ENCODE data around the gene FEZ2.

Gene FEZ2

DNA sequence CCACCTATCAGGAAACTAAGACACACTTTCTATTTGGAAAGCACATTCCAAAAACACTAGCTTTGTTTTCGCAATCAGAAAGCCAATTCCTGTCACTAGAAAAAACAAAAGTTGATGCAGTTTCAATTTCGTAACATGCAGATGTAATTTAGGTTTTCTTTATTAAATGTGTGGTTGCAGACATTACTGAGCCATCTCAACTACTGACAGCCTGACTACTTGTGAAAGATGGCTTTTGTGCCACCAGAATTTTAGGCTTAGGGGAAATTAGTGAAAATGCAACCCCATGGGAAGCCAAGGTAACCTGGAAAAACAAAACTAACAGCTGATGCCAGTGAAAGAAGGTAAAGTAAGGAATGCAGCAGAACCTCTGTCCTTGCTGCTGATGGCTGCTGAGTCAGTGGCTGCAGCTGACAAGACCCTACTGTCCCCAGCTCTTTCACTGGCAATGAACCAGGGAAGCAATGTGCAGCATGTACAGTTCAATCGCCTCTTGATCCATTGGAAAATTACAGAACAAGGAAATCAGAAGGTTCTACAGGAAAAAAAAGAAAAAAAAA lies 34.9 kb downstream of the FEZ2 start:
- DNase-seq (ENCODE audit: low read depth in 2 of 2, low spot score in 1 of 2), result no peak

- no peak for DNase-seq (ENCODE audit: low read depth in 2 of 2, low spot score in 1 of 2)
Measured at GRCh38 chr2:36562240-36562639, 35.7 kb downstream of the FEZ2 start.

- no peak for DNase-seq (ENCODE audit: low read depth in 2 of 2, low spot score in 1 of 2)
Measured at GRCh38 chr2:36561237-36561944, 36.6 kb downstream of the FEZ2 start.

GRCh38 chr2:36560726-36561125 lies 37.2 kb downstream of the FEZ2 start:
- no peak for DNase-seq (ENCODE audit: low read depth in 2 of 2, low spot score in 1 of 2)

- DNase-seq (ENCODE audit: low read depth in 2 of 2, low spot score in 1 of 2), result no peak
Measured at GRCh38 chr2:36559221-36559942, 38.6 kb downstream of the FEZ2 start.

DNA sequence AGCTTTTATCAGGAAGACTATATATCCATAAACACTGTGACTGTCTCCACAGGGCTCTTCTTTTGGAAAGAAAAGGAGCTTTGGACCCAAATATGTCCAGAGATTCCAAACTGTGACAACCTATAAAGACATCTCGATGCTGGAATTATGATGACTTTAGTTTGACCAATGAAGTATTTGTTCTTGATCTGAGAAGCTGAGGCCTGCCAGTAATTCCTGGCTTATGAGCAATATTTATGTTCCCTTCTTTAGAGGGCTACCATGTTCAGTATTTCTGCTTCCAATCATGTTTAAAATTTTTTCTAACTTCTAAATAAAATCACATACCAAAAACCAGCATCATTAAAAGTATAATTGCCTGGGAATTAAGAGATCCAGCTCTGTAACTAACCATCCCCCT lies 41.1 kb downstream of the FEZ2 start:
- DNase-seq (ENCODE audit: low read depth in 2 of 2, low spot score in 1 of 2), result no peak

DNA sequence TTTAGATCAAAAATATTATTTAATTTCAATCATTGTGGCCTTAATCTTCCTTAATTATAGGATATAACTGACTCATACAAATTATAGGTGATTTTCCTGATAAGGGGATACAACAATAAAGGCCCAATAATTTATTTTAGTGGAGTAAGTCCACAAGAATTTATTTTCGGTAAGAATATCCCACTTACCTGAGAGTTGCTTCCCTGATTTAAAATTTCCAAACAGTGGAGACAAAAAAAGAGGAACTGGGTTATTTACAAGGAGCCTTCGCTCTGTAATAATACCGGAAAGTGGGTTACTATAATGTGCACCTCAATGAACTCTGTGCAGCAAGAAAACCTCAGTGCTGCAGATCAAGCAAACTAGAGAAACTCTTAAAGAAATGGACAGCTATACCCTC lies 42.2 kb downstream of the FEZ2 start:
- no peak for DNase-seq (ENCODE audit: low read depth in 2 of 2, low spot score in 1 of 2)

DNA sequence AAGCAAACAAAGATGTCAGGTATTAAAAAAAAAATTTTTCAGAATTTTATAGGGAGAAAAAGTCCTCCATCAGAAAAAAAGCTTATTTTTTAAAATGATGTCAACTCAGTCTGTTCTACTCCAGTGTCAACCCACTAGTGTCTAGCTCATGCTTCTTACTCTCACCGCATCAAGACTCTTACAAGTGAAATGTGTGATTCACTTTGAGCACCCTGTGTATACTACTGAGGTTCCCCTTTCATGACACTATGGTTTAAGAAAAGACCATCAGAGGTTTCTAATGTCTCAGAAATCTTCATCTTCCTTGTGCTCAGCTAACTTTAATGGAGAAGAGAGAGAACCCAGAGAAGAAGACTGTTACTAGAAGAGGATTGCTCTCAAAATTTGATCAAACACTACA lies 43.4 kb downstream of the FEZ2 start:
- DNase-seq (ENCODE audit: low read depth in 2 of 2, low spot score in 1 of 2), result no peak

DNA sequence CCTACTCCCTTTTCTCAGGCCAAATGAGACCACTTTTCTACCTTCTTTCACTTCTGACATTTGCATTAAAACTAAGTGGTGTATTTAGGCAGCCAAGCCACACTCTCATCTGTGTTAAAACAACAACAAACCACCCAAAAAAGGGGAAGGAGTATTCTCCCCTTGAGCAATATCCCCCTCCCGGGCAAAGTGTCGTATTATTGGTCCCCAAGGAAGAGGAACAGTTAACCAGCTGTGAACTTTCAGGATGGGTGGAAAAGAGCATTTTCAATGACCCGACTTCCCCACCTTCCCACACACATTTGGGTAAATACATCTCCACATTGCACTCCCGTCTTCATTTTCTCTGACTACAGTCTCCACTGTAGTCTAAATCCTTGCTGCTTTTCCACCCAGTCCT lies 44.3 kb downstream of the FEZ2 start:
- DNase-seq (ENCODE audit: low read depth in 2 of 2, low spot score in 1 of 2), result no peak

DNA sequence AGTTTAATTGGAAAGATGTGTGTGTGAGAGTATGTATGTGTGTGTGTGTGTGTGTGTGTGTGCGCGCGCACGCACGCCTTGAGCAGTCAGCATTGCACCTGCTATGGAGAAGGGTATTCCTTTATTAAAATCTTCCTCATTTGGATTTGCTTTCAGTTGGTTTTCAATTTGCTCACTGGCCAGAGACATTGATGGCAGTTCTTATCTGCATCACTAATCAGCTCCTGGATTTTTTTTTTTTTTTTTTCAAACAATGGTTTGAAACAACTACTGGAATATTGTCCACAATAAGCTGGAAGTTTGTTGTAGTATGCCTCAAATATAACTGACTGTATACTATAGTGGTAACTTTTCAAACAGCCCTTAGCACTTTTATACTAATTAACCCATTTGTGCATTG lies 48.0 kb downstream of the FEZ2 start:
- no peak for DNase-seq (ENCODE audit: low read depth in 2 of 2, low spot score in 1 of 2)

- no peak for DNase-seq (ENCODE audit: low read depth in 2 of 2, low spot score in 1 of 2)
Measured at GRCh38 chr2:36549165-36549574, 48.8 kb downstream of the FEZ2 start.

GRCh38 chr2:36547906-36548305 lies 50.1 kb downstream of the FEZ2 start:
- DNase-seq (ENCODE audit: low read depth in 2 of 2, low spot score in 1 of 2), result no peak

GRCh38 chr2:36545871-36546416 lies 52.0 kb downstream of the FEZ2 start:
- no peak for DNase-seq (ENCODE audit: low read depth in 2 of 2, low spot score in 1 of 2)

- DNase-seq (ENCODE audit: low read depth in 2 of 2, low spot score in 1 of 2), result no peak
Measured at GRCh38 chr2:36544638-36545338, 53.2 kb downstream of the FEZ2 start.

- DNase-seq (ENCODE audit: low read depth in 2 of 2, low spot score in 1 of 2), result no peak
Measured at GRCh38 chr2:36541891-36542595, 55.9 kb downstream of the FEZ2 start.

DNA sequence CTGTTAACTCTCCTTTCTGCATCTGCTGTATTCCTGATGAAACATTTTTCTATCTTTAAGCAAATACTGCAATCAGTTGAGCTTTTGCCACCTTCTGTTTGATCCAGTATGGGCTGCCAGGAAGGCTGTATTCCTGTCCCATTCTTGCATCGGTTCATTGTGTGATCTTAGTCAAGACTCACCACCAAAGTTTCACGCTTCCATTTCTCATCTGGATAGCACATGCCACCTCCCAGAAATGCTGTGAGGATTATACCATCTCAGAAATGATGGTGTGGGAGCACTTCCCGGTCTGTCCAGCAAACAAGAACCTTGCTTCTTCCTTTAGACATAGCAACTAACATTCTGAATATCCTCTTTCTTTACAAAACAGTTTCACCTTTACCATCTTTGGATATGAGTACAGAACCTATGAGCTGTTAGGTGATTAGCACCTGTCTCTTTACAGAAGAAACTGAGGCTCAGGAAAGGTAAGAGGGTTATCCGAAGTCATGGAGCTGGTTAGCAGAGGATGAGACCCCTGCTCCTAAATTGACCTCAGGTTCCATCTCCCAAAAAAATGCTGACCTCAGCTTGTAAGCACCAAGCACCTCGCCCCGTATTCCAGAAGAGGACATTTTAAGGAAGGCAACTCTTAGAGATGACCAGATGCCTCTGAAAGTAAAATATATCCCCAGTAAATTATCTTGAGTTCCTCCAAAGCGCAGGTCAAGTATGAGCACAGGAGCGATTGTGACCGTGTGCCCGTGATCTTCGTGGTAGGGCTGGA lies 56.8 kb downstream of the FEZ2 start:
- no peak for DNase-seq (ENCODE audit: low read depth in 2 of 2, low spot score in 1 of 2)

GRCh38 chr2:36539631-36540030 lies 58.3 kb downstream of the FEZ2 start:
- no peak for DNase-seq (ENCODE audit: low read depth in 2 of 2, low spot score in 1 of 2)

DNA sequence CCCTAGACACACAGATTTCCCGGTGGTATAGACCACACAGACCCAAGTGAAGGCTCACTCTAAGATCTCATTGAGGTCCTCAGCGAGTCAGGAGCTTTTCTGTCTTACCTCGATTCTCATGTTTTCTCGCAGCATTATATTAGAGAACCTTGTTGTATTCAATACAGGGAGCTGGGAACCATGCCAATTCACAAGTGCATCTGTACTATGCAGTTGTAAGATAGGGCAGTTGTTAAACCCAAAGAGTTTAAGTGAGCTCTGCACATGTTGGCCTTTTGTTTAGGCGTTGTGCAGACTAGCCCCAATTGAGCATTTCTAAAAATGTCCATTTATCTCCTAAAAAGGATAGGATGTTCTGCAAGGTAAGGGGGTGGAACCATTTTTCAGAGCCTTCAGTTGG lies 59.6 kb downstream of the FEZ2 start:
- no peak for DNase-seq (ENCODE audit: low read depth in 2 of 2, low spot score in 1 of 2)

DNA sequence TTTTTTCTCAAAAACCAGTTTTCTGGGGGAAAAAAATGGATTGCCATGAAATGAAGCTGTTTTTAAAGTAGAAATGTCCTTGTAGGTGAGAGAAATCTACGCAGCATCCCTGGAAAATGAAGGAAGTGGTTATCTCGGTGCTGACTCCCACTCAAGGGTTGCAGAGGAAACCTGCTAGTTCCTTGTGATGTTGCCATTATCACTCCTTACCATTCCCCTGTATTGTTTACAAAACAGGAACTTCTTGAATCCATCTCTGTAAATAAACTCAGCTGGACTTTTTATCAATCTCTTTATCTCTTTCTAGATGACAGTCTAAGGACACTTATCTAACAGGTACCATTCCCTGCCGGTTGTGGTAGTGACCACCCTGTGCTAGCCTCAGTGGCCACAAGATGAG lies 61.2 kb downstream of the FEZ2 start:
- DNase-seq (ENCODE audit: low read depth in 2 of 2, low spot score in 1 of 2), result no peak

DNA sequence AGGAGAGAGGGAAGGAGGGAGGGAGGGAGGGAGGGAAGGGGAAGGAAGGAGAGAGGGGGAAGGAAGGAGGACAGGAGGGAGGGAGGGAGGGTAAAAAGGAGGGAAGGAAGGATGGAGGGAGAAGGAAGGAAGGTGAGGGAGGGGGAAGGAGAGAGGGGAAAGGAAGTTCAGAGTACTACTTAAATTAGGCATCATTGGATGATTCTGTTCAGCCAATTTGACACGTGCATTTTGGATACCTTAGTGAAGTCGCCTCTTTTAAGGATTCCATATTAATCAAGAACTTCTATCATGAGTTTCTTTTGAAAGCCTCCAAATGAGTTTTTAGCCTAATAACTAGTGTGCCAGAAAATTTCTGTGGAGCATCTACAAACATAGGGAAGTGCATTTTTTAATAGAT lies 62.9 kb downstream of the FEZ2 start:
- no peak for DNase-seq (ENCODE audit: low read depth in 2 of 2, low spot score in 1 of 2)
